H1 (cell line): Measurements from ENCODE around the gene R3HDM4. TPM values are rescaled to one million over a fixed set of nuclear protein-coding genes. Genes with fewer than 3 reads are reported as not detected.
A peak's percentile ranks its signal among the peaks of the same experiment; 100 is the strongest.

Experiments used
- CTCF ChIA-PET: fragments of 300-600 bp; sonication (Branson Sonifier 250); formaldehyde crosslinking; loops from one replicate; lab custom pipeline; 2021; ENCODE audit not compliant: partially characterized antibody; lab: Charles Lee
- POLR2A ChIA-PET: fragments of 300-600 bp; sonication (Branson Sonifier 250); formaldehyde crosslinking; loops from one replicate; lab custom pipeline; 2021; ENCODE audit warnings: inconsistent platforms; ENCODE audit not compliant: partially characterized antibody; lab: Charles Lee
- DNase-seq, 2 experiments: peaks; one replicate each; pipeline versions ENCODE4 v3.0.0 to v3.0.0-alpha.2; 2010 to 2022; ENCODE audit warnings: low spot score in 2 of 2, low read depth in 1 of 2, mixed read lengths in 1 of 2
- FAIRE-seq: peaks from 2 replicates; lab custom pipeline; 2011; peaks lifted over from hg19 to GRCh38; lab: Jason Lieb, UNC
- H2AFZ ChIP-seq: 2 replicates; pipeline ENCODE4 v1.8.1; 2012; ENCODE audit warnings: low read length, inconsistent platforms
- H2AK5ac ChIP-seq: 2 replicates; pipeline ENCODE4 v1.6.1; 2013; ENCODE audit warnings: low read depth, low read length
- H2BK120ac ChIP-seq: replicated peaks from 2 replicates; pipeline ENCODE3; 2013; ENCODE audit warnings: low read depth, low read length, inconsistent platforms
- H2BK12ac ChIP-seq: 2 replicates; pipeline ENCODE4 v1.6.1; 2013; ENCODE audit warnings: low read depth, low read length
- H2BK15ac ChIP-seq: 2 replicates; pipeline ENCODE4 v1.6.1; 2013; ENCODE audit warnings: low read length
- H2BK20ac ChIP-seq: 2 replicates; pipeline ENCODE4 v1.6.1; 2013; ENCODE audit warnings: low read length
- H2BK5ac ChIP-seq: 2 replicates; pipeline ENCODE4 v1.6.1; 2013; ENCODE audit warnings: low read depth, low read length
- H3K14ac ChIP-seq: 2 replicates; pipeline ENCODE4 v1.6.1; 2013; ENCODE audit warnings: inconsistent platforms; ENCODE audit not compliant: insufficient read length
- H3K18ac ChIP-seq: 2 replicates; pipeline ENCODE4 v1.6.1; 2013; ENCODE audit warnings: low read length; ENCODE audit errors: extremely low read depth
- H3K23ac ChIP-seq: 2 replicates; pipeline ENCODE4 v1.6.1; 2013; ENCODE audit warnings: inconsistent platforms; ENCODE audit not compliant: insufficient read length
- H3K23me2 ChIP-seq: 2 replicates; pipeline ENCODE4 v1.6.1; 2013; ENCODE audit warnings: low read depth, low read length
- H3K27ac ChIP-seq: 2 replicates; pipeline ENCODE4 v1.6.1; 2011; ENCODE audit warnings: low read depth, low read length, inconsistent platforms
- H3K27me3 ChIP-seq, 4 experiments: replicated peaks in 1 of 4; 1 replicate in 1 of 4; 2 replicates in 3 of 4; pipeline versions ENCODE4 v1.6.1 to v1.8.1; 2011 to 2013; ENCODE audit warnings: low read length in 3 of 4, mild to moderate bottlenecking in 3 of 4, inconsistent platforms in 2 of 4, mixed read lengths in 2 of 4, moderate library complexity in 1 of 4; ENCODE audit not compliant: control insufficient read depth in 3 of 4, insufficient read depth in 3 of 4; ENCODE audit errors: extremely low read depth in 1 of 4
- H3K36me3 ChIP-seq, 4 experiments: 2 replicates each; pipeline versions ENCODE4 v1.6.1 to v1.8.1; 2011 to 2013; ENCODE audit warnings: mild to moderate bottlenecking in 4 of 4, low read length in 3 of 4, moderate library complexity in 2 of 4, control low read depth in 1 of 4, inconsistent platforms in 1 of 4; ENCODE audit not compliant: insufficient read depth in 4 of 4, control insufficient read depth in 2 of 4
- H3K4ac ChIP-seq: replicated peaks from 2 replicates; pipeline ENCODE3; 2013; ENCODE audit warnings: low read length, low read depth, mixed read lengths, inconsistent platforms; ENCODE audit not compliant: insufficient read length
- H3K4me1 ChIP-seq, 4 experiments: replicated peaks in 1 of 4; 1 replicate in 1 of 4; 2 replicates in 3 of 4; pipeline versions ENCODE4 v1.6.1 to v1.8.1; 2011 to 2013; ENCODE audit warnings: low read length in 3 of 4, inconsistent platforms in 2 of 4, mixed read lengths in 1 of 4; ENCODE audit not compliant: insufficient read depth in 4 of 4, control insufficient read depth in 3 of 4
- H3K4me2 ChIP-seq, 2 experiments: 2 replicates each; pipeline versions ENCODE4 v1.6.1 to v1.8.1; 2011 to 2013; ENCODE audit warnings: low read depth in 2 of 2, low read length in 2 of 2, control low read depth in 1 of 2, inconsistent platforms in 1 of 2, mild to moderate bottlenecking in 1 of 2; ENCODE audit not compliant: insufficient read depth in 1 of 2
- H3K4me3 ChIP-seq, 4 experiments: fragments of 200-600, 300-600 bp in 1 of 4; sonication (generic), shearing (Covaris generic), sonication (Bioruptor Twin) in 1 of 4; 2 replicates each; pipeline versions ENCODE4 v1.5.1 to v1.8.1; 2011 to 2016; ENCODE audit warnings: low read length in 4 of 4, low read depth in 3 of 4, control low read depth in 2 of 4, inconsistent platforms in 2 of 4, mild to moderate bottlenecking in 2 of 4, mixed read lengths in 1 of 4, moderate library complexity in 1 of 4; ENCODE audit not compliant: insufficient read depth in 2 of 4; ENCODE audit errors: extremely low read depth in 1 of 4
- H3K56ac ChIP-seq: replicated peaks from 2 replicates; pipeline ENCODE3; 2013; ENCODE audit warnings: low read depth, mild to moderate bottlenecking, mixed read lengths, low read length, inconsistent platforms; ENCODE audit not compliant: insufficient read length
- H3K79me1 ChIP-seq: 2 replicates; pipeline ENCODE4 v1.6.1; 2013; ENCODE audit warnings: low read depth, low read length, control low read depth
- H3K79me2 ChIP-seq, 2 experiments: 2 replicates each; pipeline versions ENCODE4 v1.6.1 to v1.8.1; 2012 to 2013; ENCODE audit warnings: low read length in 2 of 2, mild to moderate bottlenecking in 2 of 2, inconsistent platforms in 1 of 2; ENCODE audit not compliant: insufficient read depth in 2 of 2, control insufficient read depth in 1 of 2
- H3K9ac ChIP-seq, 4 experiments: replicated peaks in 1 of 4; 1 replicate in 1 of 4; 2 replicates in 3 of 4; pipeline versions ENCODE4 v1.6.1 to v1.8.1; 2011 to 2013; ENCODE audit warnings: low read depth in 3 of 4, low read length in 3 of 4, control low read depth in 2 of 4, mild to moderate bottlenecking in 2 of 4, moderate library complexity in 2 of 4, inconsistent platforms in 1 of 4; ENCODE audit errors: extremely low read depth in 1 of 4
- H3K9me3 ChIP-seq, 2 experiments: 2 replicates each; pipeline versions ENCODE4 v1.6.1 to v1.8.1; 2012 to 2013; ENCODE audit warnings: mild to moderate bottlenecking in 2 of 2, moderate library complexity in 2 of 2, control low read depth in 1 of 2, inconsistent platforms in 1 of 2, low read depth in 1 of 2, low read length in 1 of 2, mixed read lengths in 1 of 2; ENCODE audit not compliant: insufficient read depth in 2 of 2
- H4K20me1 ChIP-seq, 2 experiments: replicated peaks in 1 of 2; 2 replicates each; pipeline versions ENCODE3 to v1.8.1; 2011 to 2013; ENCODE audit warnings: inconsistent platforms in 2 of 2, low read length in 2 of 2, mild to moderate bottlenecking in 1 of 2; ENCODE audit not compliant: insufficient read depth in 2 of 2, control insufficient read depth in 1 of 2
- H4K5ac ChIP-seq: 2 replicates; pipeline ENCODE4 v1.6.1; 2013; ENCODE audit warnings: low read length, low read depth, mixed read lengths, inconsistent platforms; ENCODE audit not compliant: insufficient read length
- H4K8ac ChIP-seq: 2 replicates; pipeline ENCODE4 v1.8.0; 2013; ENCODE audit warnings: mild to moderate bottlenecking, moderate library complexity, low read length, inconsistent platforms; ENCODE audit not compliant: insufficient read depth; ENCODE audit errors: extremely low read depth
- H4K91ac ChIP-seq: replicated peaks from 2 replicates; pipeline ENCODE3; 2013; ENCODE audit warnings: low read length, mixed read lengths, inconsistent platforms; ENCODE audit not compliant: insufficient read length
- BRCA1 ChIP-seq: IDR thresholded peaks from 2 replicates; pipeline ENCODE4 v1.6.1; 2012; ENCODE audit warnings: low read depth, low read length, improper control_type of control experiment
- CHD2 ChIP-seq: IDR thresholded peaks from 2 replicates; pipeline ENCODE4 v1.6.1; 2012; ENCODE audit warnings: low read length, improper control_type of control experiment
- CTCF ChIP-seq, 3 experiments: IDR thresholded peaks; 1 replicate in 2 of 3; 2 replicates in 1 of 3; pipeline versions ENCODE4 v1.5.1 to v1.6.1; 2011; ENCODE audit warnings: low read length in 3 of 3, mild to moderate bottlenecking in 3 of 3, inconsistent platforms in 2 of 3, low read depth in 1 of 3, moderate library complexity in 1 of 3; ENCODE audit not compliant: insufficient read depth in 1 of 3; ENCODE audit errors: control extremely low read depth in 1 of 3
- GABPA ChIP-seq: IDR thresholded peaks from 2 replicates; pipeline ENCODE4 v1.6.1; 2011; ENCODE audit warnings: mild to moderate bottlenecking, low read length, moderate library complexity, borderline replicate concordance; ENCODE audit not compliant: insufficient read depth
- RAD21 ChIP-seq, 2 experiments: IDR thresholded peaks in 1 of 2; conservative IDR thresholded peaks in 1 of 2; 2 replicates each; pipeline ENCODE4 v1.6.1; 2011; ENCODE audit warnings: low read depth in 2 of 2, low read length in 2 of 2, improper control_type of control experiment in 1 of 2, inconsistent platforms in 1 of 2, mild to moderate bottlenecking in 1 of 2, moderate library complexity in 1 of 2
- WGBS, 2 experiments: shearing (Covaris generic) in 1 of 2; methylation state at CpG; one replicate each; pipeline versions ENCODE4 v1.1.6 to v1.1.7; 2013 to 2015; ENCODE audit warnings: low lambda C conversion rate in 2 of 2, mixed read lengths in 2 of 2, inconsistent platforms in 1 of 2, low coverage in 1 of 2, missing lambda C conversion rate in 1 of 2; ENCODE audit not compliant: insufficient replicate concordance in 2 of 2, insufficient coverage in 1 of 2, insufficient read length in 1 of 2; ENCODE audit errors: extremely low coverage in 1 of 2, missing lambda C conversion rate in 1 of 2; 5-methylcytosine and 5-hydroxymethylcytosine counted together
- polyA plus RNA-seq, 7 experiments: library from polyadenylated mRNA; depleted of rRNA in 3 of 7; stranded (reverse) in 5 of 7; unstranded in 2 of 7; fragments of >200 nt in 5 of 7; fragments of 200-250 nt in 2 of 7; gene quantifications; 1 replicate in 5 of 7; 2 replicates in 1 of 7; 4 replicates in 1 of 7; pipeline versions ENCODE4 v1.2.1 to v1.2.3, GENCODE V29; 2011 to 2013; ENCODE audit warnings: missing spikeins in 2 of 7, mixed read lengths in 2 of 7
- total RNA-seq: library from RNA; stranded (reverse); fragmentation: NEBNext Ultra II Directional; extraction: Animal tissue kit (Norgen Biotek cat#: 25700); gene quantifications from 2 replicates; pipeline ENCODE4 v1.2.1, GENCODE V29; 2021

The R3HDM4 gene
- total and polyA plus RNA-seq, 2 of the 8 experiments (the other 6 are each of a cell fraction or from before 2014, with no cell fraction given) = 76.8 to 102 TPM

- peak in 1 of 2 experiments; percentile 69 for DNase-seq
- H4K91ac ChIP-seq = no peak overlapping the region
- H2AFZ ChIP-seq = no peak overlapping the region
- no peak overlapping the region for H3K4ac ChIP-seq
- peaks cover 0 to 13% (median 2%) of the 10 kb centered on the region in 4 experiments; a peak in 2 of 8 replicates for H3K36me3 ChIP-seq
- H4K8ac ChIP-seq = no peak overlapping the region
- no peak overlapping the region for H2BK12ac ChIP-seq
- FAIRE-seq = no peak
- 83% methylated on average over 24 of the region's 26 CpGs; no CpG with 5 or more reads in 1 of the 2 experiments for WGBS, 2 experiments
- peaks cover 3% of the 10 kb centered on the region; the same call in 1 of the 2 replicates for H3K23me2 ChIP-seq
- H2BK5ac ChIP-seq = no peak overlapping the region
- CTCF ChIA-PET = interaction anchor here (0.8 to 2.2 kb wide), 10 partner anchors 9 to 312 kb away, joined by 3 to 9 read pairs (median 4); partner anchors contain the start of gene AZU1
- H4K20me1 ChIP-seq = peaks cover 10 to 19% of the 10 kb centered on the region in 2 experiments
- H3K4me3 ChIP-seq = no peak overlapping the region
- H3K79me1 ChIP-seq = no peaks in the 10 kb centered on the region
- H3K56ac ChIP-seq = no peak overlapping the region
- TF ChIP-seq RAD21 (IDR thresholded peaks at IDR 0.05 in 1 of 2, conservative IDR thresholded peaks at IDR 0.05 in 1 of 2; ENCODE audit: low read depth in 2 of 2, low read length in 2 of 2) (0 out of 4 replicates have a peak, but pooled peaks of 1 of the 2 experiments have one; percentile 3), CTCF (IDR thresholded peaks at IDR 0.05; ENCODE audit: control extremely low read depth in 1 of 3, insufficient read depth in 1 of 3, low read depth in 1 of 3, low read length in 3 of 3) (peak in 2 of 3 experiments; percentile 49 to 51; a peak in 2 of 4 replicates), GABPA (no peak), BRCA1 (no peak), CHD2 (no peak)
- no peak overlapping the region for H2BK15ac ChIP-seq
- H3K14ac ChIP-seq = no peak overlapping the region
- H4K5ac ChIP-seq = no peak overlapping the region
- no peak overlapping the region for H3K23ac ChIP-seq
- H3K4me1 ChIP-seq = peaks cover 0 to 11% (median 5%) of the 10 kb centered on the region in 4 experiments; a peak in 5 of 7 replicates
- H3K27me3 ChIP-seq = no peaks in the 10 kb centered on the region
- H3K9ac ChIP-seq = no peak overlapping the region
- no peak overlapping the region for H3K18ac ChIP-seq
- no peak overlapping the region for H2BK120ac ChIP-seq
- POLR2A ChIA-PET = interaction anchor here (1.0 to 1.9 kb wide), 5 partner anchors 8 to 97 kb away, joined by 3 to 5 read pairs (median 4); no protein-coding TSS in a partner anchor
- no peak overlapping the region for H2BK20ac ChIP-seq
- H3K79me2 ChIP-seq = no peaks in the 10 kb centered on the region; a peak in 1 of 4 replicates
- H2AK5ac ChIP-seq = no peak overlapping the region
- no peak overlapping the region for H3K4me2 ChIP-seq
- H3K27ac ChIP-seq = no peak overlapping the region
- H3K9me3 ChIP-seq = no peaks in the 10 kb centered on the region
These were observed 15.5 kb downstream of the R3HDM4 start for GRCh38 chr19:897442-898039.
